Midbrain (tissue), 1 donor: ENCODE data around the gene LRGUK.
"Not testable (repeated sequence)": the region's sequence is repeated elsewhere in the genome, so short reads cannot be mapped to it uniquely, and the experiment has no call there.

Source experiments
- DNase-seq: peaks from one replicate; lab custom pipeline; 2025; lab: John Stamatoyannopoulos, UW

The LRGUK gene

DNA sequence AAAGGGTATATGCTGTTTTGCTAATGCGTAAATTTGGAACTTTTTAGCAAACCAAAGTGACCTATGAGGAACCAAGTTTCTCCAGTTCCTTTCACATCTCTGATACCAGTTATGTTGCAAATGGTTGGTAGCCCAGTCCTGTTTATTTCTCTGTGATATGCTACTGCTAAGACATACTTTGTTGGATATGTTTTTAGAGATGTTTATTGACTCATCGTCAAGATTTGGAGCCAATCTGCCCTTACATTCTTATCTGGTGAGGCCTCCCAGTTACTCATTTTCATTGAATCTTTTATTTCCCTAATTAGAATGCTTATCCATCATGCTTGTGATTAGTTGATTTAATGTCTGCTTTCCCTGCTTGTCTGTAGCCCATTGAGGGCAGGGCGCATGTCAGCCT, 58.9 kb downstream of the LRGUK start:
- no peak for DNase-seq

DNA sequence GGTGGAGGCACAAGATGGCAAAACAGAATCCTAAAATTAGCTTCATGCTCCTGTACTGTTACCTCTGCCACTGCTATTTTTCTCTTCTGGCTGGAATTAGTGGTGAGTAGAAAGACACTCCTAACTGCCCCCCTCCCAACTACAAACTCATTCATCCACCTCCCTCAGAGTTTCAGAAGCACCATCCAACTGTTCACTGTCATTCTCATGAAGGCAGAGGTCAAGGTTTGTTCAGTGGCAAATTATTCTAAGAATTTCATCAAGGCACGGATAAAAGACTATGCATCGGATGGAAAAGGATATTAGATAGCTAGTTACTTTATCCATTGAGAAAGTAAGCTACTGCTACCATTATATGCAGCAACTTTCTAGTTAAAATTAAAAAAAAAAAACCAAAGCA, 59.7 kb downstream of the LRGUK start:
- no peak for DNase-seq

DNA sequence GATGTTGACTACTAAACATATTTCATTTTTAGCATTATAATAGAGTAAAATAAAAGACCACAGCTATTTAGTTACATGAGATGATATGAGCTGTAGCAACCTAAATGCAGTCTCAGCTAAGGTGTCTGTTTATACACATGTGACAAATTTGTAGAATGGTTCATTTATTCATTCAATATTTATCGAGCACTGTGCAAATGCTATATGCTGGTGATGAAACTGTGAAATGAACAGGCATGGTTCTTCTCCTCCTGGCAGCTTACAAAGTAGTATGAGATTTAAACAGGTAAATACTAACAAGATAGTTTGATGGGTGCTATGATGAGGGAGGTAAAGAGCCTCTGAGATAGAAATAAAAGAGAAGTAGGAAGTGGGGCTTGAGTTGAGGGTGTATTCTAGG, 60.8 kb downstream of the LRGUK start:
- no peak for DNase-seq

DNA sequence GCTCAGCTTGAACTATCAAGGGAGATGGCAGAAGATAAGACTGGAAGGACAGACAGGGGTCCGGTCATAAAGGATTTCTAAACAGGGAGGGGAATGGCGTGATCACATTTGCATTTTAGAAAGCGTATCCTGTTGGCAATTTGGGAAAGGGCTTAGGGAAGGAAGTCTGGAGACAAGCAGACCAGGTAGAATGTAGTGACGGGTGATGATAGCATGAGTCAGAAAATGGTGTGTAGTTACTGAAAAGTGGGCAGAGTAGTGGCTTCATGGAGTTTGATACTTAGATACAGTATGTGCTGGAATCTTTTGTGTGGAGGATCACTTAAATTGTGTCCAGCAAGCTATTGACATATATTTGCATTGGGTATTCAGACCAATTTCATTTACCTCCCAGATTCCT, 61.2 kb downstream of the LRGUK start:
- no peak for DNase-seq

DNA sequence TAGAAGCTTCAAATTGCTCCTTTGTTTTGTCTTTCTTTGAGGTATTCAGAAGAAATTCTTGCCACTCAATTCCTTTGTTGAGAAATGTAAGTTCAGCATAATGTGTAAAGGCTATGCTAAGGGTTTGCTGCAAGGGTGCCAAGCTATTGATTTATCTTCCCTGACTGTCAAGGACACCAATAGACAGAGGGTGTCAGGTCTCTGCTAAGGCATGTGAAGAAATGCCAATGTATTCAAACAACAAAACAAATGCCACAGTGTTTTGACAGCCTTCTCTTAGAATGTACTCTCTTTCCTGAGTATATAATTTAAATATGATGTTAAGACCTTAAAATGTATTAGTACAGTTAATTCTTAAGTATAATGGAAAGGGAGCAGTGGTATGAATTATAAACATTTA, 62.4 kb downstream of the LRGUK start:
- DNase-seq, result no peak

DNA sequence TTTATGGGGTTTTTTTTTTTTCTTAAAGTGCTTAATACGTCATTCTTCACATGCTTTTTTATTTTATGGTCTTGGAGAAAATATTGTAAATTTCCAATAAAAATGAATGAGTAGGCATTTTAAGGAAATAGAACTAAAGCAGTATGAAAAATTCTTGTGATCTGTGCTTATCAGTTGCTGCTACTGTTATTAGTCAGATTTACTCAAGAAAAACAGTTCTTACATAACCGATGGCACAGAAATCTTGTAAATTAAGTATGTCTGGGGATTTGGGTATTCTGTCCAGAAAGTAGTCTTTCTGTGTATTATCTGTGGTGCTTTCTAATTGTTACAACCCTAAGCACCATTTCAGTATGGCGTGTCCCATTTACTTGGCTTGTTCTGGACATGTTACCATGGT, 64.7 kb downstream of the LRGUK start:
- no peak for DNase-seq

DNA sequence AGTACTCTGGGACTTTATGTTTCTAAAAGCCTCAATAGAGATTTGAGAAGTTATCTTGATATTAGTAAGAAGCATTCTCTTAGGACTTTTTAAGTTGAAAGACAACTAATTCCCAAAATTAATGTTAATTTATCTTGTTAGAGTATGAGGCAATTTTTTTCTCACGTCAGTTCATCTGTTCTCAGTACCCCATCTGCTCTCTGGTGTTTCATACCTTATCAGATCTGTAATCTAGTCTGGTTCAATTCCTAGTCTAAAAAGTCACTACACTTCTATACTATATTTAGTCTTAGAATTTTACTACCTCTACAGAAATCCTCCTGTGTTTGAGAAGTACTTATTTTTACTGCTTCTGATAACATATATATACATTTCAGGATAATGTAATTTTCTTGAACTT, 66.1 kb downstream of the LRGUK start:
- no peak for DNase-seq

DNA sequence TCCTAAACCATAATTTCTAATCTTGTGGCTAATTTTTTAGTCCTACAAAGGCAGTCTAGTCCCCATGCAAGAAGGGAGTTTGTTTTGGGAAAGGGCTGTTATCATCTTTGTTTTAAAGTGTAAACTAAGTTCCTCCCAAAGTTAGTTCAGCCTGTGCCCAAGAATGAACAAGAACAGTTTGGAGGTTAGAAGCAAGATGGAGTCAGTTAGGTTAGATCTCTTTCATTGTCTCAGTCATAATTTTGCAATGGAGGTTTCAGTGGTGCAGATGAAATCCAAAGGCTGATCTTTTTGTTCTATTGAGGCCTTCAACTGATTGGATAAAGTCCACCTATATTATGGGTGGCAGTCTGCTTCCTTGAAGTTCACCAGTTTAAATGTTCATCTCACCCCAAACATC, 68.1 kb downstream of the LRGUK start:
- no peak for DNase-seq

DNA sequence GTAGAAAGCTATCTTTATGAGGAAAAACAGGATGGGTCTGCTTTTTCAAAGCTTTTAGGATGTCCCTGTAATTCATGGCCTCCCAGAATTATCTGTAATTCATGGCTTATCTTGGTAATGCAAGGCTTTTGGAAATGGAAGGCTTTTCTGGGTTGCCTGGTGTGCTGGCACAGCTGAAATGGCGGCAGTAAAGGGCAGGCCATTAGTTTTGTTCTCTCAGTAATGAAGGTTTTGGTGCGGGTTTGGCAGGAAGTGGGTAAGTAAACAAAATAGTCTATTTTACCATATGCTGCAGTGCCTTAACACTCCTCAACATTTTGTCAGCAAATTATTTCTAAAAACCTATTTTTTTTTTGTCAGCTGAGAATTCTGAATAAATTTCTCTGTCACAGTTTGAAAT, 69.3 kb downstream of the LRGUK start:
- DNase-seq, result no peak

DNA sequence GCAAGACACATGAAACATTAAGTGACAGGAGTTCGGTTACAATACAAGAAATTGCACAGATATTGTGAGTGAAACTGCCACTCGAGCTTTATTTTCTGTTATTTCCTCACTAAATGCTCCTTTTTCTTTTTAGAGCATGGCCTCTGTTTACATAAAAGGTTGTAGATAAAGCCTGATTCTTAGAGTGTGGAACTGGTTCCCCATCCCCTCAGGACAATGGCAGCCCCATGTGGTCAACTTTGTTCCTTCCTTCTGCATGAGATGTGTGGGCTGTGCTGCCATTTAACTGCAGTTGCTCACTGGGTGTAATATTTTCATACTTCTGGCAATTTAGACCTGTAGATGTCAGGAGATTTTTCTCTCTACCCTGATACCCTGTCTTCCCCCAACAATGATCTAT, 70.2 kb downstream of the LRGUK start:
- DNase-seq, result no peak

DNA sequence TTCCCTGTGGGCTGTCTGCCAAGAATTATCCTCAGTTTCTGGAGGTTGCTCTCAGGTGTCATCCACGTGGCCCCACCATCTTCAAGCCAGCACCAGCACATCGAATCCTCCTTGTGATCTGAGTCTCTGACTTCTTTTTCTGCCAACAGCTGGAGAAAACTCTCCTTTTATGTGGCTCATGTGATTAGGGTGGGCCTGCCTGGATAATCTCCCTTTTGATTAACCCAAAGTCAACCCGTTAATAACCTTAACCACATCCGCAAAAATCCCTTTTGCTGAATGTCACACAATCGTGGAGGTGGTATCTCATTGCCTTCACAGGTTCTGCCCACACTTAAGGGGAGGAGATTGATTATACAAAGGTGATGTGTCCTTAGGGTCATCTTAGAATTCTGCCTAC, 73.8 kb downstream of the LRGUK start:
- DNase-seq, result no peak

DNA sequence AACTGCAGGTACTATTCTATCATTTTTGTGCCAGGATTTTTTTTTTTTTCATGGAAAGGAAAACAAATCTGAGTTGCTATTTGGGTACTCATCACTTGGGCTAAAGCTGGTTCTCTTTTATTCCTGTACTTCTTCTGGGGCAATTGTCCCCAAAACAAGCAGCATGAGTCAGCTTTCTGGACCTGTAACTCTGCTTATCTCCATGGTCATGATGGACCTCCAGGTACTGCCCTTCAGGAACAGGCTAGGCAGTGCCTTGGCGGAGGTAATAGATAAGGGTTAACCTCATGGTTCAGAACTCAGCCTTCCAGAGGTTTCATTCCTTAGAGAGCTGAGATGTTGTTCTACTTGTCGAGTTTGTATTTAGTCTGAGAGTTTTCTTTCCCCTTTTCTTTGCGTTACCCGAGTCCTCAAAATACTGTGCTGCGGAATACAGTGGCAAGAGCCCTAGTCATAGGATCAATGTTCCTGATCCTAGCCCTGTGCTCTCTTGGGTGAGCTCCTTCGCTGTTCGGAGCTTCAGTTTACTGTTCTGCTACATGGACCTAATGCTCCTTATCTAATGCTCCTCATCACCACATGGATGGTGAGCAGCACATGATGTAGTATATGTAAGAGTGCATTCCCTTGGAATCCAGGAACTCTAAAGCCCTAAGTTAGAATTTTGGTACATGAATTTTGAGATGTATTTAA, 74.6 kb downstream of the LRGUK start:
- DNase-seq, result no peak

DNA sequence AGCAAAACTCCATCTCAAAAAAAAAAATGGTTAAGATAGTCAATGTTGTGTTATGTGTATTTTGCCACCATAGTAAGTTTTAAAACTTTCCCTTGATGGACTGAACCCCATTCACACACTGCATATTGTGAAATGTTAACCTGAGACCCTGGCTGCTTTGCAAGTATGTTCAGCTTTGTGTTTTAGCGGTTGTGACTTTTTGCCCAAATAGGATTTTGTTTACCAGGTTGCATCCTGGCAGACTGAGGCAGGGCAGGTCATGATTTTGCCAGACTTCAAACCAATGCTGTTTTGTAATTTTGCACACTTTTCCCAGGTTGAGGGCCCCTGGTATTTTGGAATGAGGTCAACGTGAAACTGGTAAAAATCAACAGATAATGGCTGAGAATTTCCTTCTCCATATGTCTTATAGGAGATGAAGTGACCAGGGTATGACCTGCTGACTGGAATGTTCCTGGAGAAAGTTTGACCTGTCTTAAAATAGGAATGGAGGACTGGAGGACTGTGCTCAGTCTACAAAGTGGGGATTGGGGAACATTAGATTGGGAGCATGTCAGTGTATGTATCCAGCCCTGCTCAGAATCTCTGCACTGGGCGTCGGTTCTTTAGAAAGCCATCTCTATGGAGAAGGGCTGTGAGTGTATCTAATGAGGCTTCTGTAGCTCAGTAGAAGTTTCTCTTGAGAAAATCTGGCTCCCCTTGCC, 76.2 kb downstream of the LRGUK start:
- DNase-seq, result no peak

DNA sequence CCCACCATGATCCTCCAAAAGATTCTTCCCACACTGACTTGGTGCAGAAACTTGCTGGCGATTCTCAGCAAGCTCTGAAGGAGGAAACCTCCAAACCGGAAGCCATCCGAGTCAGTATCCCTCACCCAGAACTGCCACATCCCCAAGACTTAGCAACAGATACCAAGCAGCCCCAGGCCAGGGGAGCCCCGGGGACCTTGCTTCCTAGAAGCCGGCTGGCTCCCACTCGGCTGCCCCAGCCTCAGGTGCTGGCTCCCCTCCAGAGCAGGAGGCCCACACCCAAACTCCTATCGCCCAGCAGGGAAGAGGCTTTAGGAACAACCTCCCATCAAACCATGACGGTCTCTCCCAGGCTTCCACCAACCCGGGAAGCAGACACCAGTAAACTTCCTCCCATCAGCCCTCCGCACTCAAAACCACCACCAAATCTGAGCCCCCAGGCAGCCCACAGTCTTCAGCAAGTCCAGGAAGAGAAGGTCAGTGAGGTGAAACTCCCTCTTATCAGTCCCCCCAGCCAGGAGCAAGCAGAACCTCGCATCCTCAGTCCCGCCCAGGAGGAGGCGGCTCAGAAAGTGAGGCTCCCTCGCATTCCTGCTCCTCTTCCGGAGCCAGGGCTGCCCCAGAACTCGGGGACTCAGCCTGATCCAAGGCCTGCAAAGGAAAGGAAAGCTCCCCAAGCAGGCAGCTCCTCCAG, 82.3 kb downstream of the LRGUK start:
- no peak for DNase-seq

DNA sequence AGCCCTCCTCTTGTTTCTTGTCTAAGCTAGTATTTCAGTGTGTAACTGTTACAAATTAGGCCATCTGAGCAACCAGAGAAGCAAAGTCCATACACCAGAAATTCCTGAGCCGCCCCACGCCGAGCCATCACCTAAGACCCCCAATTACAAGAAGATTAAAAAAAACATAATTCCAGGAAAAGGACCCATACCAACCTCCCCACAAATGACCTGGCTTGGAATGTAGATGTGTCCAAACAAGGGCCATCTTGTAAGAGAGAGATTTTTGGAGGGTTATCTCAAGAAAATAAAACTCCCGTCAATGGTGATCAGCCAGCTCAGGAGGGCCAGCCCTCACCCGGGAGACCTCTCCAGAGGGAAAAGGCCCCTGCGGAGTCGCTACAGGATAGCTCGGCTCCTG, 83.1 kb downstream of the LRGUK start:
- DNase-seq, result no peak

DNA sequence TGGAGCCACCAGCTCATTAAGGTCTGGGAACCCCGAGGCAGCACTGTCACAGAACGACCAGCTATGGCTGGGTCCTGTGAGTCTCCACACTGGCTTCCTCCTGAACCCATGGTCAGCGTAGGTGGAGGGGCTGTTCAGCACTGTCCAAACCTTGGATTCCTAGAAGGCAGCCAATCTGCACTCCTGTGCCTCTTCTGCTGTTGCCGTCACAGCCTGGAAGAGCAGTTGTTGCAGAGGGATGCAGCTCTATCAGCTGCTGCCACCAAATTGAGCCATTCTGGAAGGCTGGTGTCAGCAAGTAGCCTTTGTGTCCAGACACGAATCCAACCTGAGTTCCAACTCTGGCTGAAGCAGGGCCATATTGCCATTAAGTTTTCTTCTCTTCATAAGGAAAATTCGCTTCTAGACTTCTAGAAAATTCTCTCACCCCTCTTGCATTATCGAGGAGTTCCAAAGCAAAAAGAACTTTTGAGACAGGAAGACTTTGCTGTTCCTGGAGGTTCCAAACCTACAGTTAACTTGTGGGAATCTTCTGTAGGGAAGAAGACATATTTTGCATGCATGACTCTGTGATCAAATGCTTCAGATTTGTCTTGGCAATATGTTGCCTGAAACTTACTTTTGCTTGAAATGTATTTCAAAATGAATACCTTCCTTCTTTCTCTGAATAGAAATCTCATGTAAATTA, 84.0 kb downstream of the LRGUK start:
- DNase-seq, result no peak

DNA sequence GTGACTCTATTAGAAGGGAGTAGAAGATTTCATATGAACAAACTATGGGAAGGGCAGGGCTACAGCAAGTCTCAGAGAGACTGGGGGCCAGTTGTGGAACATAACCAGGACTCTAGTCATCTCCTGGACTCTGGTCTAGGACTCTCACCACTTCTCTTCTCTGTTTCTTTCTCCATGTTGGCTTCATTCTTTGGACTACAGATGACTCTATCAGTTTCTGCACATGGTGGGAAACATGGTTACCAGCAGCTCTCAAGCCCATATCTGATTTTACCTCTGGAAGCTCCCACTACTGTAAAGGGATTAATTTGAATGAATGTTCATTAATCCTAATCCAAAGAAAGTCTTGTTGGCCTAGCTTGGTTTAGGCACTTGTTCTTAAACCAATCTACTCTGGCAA, 84.7 kb downstream of the LRGUK start:
- DNase-seq, result no peak

DNA sequence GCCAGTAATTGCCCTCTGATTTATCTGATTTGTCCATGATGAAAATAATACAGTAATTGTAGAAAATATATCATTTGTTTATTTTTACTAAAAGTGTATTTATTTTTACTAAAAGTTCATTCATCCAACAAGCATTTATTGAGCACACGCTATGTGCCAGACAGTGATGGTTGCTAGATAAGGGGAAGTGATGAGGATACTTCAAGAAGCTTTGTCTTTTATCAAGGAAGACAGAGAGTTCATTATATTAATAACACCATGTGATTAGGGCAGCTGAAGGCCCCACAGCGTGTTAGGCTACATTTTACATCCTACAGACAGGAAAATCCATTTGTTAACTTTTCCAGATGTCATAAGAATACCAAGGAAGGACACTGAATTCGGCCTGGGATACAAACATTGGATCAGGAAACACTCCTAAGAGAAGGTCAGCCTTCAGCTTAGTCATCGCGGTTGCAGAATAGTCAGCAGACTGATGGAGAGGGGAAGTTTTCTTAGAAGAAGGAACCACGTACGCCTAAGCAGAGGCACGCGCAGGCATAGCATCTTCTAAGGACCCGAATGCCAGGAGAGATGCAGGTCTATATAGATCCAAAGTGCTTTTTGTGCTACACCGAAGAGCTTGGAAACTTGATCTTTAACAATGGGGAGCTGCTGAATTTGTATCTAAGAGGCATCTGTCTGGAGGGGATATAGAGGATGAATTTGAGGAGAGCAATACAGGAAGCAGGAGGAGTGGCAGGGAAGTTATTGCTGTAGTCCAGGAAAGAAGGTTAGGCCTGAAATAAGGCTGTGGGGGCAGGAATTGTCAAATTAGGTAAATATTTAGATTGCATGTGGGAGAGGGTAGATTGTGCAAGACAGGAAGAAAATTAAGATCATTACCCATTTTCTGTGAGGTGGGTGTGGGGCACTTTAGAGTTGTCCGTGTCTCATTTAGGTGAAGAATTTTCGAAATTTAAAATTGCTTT, 85.7 kb downstream of the LRGUK start:
- no peak for DNase-seq

DNA sequence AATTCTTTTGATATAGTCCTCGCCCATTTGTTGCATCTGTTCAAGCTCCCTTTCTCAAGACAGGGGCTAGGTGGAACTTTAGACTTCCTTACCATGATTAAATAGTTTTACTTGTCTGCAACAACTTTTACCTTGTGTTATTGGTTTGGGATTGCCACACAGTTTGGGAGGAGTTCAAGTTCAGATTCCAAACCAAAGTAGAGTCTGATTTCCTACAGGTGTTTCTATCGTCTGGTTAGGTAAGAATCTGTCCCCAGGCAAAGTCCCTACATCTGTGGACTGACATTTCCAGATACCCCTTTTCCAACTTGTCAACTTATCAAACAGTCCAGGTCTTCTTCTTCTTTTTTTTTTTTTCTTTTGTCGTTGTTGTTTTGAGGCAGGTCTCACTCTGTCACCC, 93.1 kb downstream of the LRGUK start:
- DNase-seq, result no peak

DNA sequence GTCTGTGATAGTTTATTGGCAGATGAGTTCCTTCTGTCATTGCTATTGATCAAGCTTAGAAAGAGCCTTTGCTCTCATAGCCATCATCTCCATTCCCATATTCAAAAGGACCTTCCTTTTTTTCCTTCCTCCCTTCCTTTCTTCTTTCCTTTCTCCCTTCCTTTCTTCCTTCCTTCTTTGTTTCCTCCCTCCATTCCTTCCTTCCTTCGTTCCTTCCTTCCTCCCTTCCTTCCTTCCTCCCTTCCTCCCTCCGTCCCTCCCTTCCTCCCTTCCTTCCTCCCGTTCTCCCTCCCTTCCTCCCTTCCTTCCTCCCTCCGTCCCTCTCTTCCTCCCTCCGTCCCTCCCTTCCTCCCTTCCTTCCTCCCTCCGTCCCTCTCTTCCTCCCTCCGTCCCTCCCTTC, 104.2 kb downstream of the LRGUK start:
- DNase-seq, result not testable (repeated sequence)

DNA sequence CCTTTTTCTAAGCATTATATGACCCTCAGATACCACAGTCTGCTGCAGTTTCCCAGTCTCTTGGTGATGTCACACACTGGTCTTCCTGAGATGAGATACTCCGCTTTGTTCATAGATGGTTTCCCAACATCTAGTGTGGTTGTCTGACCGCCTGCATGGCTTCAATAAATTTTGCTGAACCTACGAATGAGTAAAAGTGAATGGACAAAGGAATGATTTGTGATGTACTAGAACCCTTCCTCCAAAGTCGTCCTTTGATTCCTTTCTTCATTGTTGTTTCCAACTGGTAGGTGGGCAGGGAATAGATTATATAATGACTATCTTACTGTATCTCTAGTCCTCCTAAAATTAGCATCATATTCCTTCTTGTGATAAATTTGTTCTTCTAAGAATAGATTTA, 107.1 kb downstream of the LRGUK start:
- DNase-seq, result no peak

DNA sequence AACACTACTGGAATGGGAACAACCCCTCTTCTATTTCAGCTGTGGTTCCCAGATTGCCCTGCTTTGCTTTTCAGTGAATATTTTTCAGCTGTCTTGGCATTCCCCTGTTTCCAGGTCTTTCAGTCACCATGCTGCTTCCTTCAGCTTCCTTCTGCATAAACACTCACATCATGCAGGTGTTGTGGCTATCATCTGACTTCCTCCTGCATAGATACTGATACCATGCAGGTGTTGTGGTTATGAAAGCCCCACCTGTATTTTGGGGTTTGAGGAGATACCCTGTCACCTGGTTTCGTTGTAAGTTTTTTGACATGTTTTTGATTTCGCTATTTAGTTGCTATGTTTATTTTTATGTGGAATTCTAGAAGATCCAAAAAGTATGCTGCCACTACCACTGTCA, 118.1 kb downstream of the LRGUK start:
- DNase-seq, result no peak
